ENCODE results near the gene C10orf105.

Gene C10orf105

DNA sequence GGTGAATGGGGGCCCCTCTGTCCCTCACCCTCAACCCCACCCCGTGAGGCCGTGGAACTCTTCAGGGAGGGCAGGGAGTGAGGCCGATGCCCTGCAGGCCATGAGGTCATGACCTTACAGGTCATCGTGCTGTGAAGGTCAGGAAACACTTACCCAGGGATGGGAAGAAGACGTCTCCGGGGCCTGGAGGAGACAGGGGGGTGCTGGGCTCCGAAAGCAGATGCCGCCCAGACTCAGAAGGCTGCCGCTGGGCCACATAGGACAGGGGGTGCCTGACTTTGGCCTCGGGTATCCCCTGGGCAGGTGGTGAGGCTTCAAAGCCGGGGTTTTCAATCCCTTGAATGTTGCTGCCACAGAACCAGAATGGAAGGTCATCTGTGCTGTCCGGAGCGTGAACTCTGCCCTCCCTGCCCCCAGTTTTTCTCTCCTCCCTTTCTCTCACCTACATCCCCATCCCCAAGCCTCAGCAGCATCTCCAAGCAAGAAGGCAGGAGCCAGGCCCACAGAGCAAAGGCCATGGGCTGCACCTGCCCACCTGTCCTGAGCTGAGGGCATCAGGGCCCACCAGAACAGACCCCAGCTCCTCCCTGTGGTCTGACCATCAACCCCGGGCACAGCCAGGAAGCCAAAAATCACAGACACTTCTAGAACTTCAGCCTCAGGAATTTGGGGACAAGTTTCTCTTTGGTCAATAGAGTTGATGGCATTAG is 32.1 kb upstream of the C10orf105 start:
- no peak for DNase-seq

DNA sequence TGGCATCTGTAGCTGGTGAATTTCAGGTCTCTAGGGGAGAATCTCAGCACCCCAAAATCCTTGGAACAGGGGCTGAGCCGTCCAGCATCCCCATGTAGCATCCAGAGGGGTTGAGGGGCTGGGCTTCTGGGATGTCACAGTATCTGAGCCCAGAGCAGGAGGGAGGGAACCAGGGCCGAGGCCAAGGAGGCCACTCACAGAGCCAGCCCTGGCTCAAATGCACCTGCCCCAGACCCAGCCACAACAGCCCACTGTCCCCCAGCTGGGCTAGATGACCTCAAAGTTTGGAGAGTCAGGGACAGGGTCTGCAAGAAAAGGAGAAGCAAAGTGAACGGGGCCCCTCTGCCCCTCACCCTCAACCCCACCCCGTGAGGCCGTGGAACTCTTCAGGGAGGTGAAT is 31.4 kb upstream of the C10orf105 start:
- DNase-seq: no peak

DNA sequence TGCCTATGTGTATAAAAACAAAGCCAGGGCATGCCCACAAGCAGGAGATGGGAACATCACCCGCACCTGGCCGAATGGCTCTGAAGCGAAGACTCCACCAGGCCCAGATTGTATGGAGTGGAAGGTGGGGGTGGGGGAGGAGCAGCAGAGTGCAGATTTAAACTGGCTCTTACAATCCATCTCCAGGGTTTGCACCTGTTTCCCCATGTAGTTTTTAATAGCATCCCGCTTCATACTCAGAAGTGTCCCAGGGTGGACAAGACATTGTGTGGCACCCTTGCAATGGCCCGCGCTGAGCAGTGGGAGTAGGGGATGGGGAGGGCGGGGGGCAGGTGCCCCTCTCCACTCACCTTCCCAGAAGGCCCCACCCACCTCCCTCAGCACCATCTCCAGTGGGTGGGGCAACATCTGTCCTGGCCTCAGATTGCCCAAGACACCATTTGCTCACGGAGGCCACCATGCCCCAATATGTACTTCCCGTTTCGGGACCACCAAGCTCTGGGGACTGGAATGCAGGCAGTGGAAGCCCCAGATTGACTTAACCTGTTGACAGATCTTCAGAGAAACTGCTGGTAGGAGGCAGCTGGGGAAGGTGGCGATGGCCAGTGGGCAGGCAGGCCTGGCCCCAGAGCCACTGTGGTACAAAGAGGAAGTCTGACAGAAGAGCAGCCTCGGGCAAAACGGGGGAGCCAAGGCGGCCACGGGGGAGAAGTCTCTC is 30.7 kb upstream of the C10orf105 start:
- DNase-seq: no peak

DNA sequence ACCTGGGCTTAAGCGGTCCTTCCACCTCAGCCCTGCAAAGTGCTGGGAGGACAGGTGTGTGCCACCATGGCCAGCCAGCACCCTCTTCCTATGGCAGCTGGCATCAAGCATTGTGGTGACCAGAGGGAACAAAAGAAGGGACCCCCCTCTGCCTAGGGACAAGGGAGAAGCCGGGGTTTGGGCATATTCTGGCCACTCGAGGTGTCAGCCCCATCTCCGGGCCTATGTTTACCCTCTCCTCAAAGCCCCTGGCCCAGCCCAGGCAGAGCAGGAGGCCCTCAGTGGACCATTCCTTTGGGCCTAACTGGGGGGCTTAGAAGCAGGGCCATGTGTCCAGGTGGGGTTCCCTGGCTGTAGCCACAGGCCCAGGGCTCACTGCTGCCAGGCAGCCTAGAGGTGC is 29.8 kb upstream of the C10orf105 start:
- no peak for DNase-seq

DNA sequence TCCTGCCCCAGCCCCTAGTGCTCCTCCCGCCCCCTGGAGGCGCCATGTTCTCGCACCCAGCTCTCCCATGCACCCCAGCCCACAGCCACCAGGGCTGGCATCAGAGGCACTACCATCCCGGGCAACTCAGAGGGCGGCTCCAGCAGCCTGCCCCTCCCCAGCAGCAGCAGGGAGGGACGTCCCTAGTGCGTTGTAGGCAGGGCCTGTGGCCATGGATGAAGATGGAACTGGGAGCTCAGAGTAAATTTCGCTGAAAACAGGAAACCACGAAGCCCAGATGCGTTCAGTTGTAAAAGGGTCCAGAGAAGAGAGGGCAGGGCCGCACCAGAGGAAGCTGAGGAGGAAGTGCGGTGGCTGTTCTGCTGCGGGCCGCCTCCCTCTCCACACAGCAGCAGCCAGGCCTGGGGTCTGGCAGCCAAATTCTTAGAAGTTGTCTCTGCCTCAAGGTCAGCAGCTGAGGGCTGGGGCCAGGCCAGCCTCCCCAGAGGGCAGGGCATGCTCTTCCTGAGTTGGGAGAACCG is 29.2 kb upstream of the C10orf105 start:
- no peak for DNase-seq

DNA sequence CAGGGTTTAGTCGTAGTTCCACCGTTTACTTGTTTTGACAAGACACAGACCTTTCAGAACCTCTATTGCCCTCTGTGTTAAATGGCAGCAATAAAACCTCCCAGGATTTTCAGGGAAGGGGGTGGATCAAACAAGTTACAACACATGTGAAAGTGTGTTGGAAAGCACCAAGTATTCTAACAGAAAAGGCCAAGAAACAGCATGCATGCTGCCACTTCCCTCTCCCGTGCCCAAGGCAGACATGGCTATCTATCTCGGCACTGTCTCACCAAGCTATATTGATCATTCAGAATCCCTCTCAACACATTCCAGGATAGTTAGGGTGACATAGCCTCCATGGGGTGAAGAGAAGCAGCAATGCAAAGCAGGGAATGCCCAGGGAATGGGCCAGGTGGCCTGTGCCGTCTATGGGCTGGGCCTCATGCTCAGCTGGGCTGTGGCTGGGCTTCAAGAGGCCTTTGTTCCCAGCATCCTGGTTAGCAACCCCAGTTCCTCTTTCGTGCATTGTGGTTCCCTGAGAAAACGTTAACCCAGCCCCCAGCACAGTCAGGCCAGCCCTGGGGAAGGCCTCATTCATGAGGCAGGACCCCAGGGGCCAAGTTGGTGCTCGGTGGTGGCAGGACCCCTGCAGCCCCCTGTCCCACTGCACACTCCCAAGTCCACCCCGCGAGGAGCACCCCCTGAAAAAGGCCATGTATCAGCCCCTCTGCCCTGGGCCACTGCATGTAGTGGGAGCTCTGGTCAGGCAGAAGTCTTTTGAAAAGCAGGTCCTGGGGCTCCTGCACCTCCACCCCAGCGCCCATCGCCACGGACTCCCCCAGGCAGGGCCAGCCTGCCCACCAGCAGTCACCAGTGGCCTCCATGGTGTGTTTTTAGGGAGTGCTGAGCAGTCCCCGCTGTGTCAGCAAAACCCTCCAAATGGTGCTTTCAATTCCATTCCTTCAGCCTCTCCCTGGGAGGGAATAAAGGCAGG is 28.3 kb upstream of the C10orf105 start:
- no peak for DNase-seq

DNA sequence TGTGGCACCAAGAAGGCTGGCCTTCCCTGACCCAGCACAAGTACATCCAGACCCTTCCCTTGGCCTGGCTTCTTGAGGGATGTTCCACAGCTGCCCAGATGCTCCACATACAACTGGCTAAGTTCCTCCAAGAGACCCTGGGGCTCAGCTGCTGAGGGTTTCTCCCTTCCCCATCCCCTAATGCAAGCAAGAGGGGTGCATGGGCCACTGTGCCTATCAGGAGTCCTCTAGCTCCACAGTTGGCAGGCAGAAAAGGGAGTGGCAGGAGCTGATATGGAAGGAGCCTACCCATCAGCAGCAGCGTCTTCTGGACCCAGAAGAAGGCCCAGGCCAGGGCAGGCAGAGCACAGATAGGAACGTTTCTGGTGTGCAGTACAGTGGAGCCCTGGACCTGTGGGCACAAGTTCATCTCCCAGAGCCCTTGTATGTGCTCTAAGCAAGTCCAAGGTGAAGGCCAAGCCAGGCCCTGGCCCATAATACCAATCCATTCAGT is 27.5 kb upstream of the C10orf105 start:
- no peak for DNase-seq

DNA sequence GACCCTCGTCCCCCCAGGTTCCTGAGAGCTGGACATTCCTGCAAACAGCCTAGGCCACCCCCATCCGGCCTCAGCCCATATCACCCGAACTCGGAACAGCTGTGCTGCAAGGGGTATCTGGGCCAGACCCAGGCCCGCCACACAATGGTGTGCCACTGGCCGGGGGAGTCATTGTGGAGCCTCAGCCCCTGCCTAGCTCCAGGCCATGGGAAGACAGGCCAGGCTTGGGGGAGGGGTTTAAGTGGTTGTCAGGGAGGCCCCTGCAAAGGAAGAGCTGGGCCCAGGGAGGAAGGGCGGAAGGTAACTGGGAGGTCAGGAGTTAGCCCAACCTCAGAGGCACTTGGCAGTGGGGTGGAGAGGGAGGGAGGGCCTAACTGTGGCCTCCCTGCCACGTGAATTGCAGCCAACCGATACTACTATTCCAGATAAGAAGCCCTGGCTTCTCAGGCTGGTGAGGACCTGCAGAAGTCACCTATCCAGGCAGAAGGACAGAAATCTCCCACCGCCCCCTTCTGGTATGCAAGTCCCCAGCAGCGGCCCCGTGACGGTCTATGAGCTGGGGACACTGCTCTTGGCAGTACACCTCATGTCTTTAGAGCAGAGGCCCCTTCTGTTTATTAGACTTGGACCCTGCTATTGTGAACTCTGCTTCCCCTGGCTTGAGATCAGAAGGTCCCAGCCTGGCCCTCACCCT is 26.9 kb upstream of the C10orf105 start:
- no peak for DNase-seq

DNA sequence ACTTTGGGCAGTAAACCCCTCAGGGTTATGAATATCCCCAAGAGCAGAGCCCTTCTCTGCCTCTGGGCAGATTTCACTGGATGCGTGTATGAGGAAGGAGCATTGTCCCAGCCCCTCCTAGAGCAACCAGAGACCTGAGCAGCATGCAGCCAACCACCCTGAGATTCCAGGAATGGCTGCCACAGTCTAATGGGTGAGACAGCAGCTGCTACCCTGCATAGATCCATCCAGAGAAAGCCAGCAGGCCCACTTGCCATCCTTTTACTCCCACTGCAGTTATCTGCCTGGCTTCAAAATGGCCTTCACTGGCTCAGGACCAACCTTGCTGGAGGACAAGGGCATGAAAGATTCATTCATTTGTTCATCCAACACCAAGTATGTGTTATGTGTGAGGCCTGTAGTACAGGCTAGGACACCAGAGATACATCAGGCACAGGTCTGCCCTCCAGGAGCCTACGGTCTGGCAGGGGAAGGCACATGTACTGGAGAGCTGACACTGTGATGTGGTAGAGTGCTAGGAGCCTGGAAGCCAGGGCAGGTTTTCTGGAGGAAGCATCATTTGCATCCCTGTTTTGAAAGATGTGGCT is 26.2 kb upstream of the C10orf105 start:
- DNase-seq: no peak

DNA sequence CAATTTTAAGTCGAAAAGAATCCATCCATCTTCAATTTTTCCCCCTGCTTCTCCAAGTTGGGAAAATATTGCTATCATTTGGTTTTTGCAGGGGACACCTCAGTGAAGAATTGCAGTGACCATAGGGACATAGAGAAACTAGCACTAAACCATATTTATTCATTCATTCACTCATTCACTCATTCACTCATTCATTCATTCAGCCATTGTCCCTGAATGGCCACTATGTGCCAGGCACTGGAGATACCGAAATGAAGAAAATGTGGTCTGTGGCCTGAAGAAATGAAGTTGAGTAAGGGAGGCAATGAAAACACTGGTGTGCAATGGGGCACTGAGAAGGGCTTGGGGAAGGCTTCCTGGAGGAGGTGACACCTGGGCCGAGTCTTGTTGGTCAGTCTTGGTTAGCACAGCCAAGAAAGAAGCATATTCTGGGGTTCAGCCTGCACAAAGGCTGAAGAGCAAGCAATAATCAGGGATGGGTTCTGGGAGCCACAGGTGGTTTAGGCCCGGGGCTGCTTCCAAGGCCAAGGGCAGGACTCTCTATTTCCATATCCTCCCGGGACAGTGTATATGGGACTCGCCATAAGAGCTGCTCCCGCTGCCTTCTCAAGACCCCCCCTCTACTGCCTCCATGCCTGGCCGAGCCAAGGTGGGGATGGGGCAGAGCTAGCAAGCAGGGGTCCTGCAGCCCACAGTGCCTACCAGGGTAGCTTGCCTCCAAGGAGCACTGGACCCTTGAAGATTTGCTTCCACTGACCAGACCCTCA is 25.5 kb upstream of the C10orf105 start:
- no peak for DNase-seq

DNA sequence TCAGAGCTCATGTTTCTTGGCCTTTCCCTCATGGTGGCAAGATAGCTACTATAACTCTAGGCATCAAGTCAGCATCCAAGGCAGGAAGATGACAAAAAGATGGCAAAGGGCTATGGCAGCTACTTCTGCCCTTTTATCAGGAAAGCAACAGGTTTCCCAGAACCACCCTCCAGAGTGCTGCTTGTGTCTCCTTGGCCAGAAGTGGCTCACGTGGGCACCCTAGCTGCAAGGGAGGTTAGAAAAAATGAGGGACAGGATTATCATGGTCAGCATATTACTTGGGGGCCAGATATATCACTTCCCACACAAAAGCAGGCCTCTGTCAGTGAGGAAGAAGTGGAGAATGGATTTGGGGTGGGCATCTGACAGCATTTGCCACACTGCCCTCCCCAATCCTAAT is 24.3 kb upstream of the C10orf105 start:
- DNase-seq: no peak

DNA sequence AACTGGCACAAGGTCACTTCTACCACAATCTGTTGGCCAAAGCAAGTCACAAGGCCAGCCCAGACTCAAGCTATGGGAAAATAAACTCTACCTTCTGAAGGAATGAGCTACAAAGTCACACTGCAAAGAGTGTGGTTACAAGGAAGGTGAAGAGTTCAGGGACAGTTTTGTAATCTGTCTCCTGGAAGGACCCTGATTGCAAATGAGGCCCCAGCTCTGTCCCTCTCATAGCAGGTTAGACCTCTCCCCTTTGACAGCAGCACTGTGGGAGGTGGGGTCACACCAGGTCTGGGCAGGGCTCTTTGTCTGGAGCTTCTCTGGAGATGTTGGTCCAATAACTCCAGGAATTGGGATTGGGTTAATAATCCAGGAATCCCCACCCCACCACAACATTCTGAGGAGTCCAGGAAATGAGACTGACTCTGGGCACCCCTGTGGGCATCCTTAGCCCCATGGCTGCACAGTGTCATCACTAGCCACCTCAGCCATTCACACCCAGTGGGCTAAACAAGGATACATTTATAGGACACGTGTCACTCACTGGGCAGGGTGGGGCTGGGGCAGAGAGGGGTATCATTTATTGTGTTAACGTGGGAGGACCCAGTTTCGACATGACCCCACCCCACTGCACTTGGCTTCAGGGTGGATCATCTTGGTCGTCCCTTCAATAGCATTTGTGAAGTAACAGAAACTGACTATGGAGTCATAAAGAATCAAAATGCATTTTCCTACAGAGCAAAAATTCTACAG is 23.7 kb upstream of the C10orf105 start:
- DNase-seq: no peak

DNA sequence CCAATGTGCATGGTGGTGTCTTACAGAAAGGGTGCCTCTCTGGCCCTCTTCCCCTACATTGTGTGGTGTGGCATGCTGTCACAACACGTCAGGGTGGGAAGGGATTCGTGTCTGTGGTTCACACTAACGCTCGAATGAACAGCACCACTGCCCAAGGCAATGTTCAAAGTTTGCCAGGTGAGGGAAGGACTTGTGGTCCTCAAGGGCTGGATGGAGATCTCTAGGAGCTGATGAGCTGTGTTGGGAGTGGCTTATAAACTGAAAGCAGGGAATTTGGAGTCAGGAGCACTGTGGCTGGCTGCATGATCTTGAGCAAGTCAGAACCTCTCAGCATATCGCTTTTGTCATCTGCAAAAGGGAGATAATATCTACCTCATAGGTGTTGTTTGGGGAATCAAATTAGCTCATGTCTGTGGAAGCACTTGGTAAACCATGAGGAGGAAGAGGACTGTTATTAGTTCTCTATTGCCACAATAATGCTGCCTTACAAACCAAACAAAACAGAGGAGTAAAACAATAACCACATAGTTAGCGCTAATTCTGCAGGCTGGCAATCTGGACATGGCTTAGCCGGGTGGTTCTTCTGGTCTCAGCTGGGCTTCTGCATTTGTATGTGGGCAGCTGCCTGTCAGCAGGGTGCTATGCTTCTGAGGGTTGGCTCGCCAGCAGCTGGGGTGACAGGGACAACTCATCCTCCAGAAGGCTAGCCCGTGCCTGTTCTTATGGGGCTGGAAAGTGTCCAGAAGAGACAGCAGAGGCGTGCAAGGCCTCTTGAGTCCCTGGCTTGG is 22.9 kb upstream of the C10orf105 start:
- no peak for DNase-seq

DNA sequence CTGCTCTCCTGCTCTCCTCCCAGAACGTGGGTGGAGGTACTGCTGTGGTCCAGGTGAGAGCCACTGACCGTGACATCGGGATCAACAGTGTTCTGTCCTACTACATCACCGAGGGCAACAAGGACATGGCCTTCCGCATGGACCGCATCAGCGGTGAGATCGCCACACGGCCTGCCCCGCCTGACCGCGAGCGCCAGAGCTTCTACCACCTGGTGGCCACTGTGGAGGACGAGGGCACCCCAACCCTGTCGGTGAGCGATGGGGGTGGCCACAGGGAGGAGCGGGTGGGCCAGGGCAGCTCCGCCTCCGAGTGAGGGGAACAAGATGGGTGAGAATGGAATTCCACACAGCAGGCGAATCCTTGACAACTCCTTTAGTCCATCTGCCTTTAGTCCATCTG is 22.1 kb upstream of the C10orf105 start:
- no peak for DNase-seq

DNA sequence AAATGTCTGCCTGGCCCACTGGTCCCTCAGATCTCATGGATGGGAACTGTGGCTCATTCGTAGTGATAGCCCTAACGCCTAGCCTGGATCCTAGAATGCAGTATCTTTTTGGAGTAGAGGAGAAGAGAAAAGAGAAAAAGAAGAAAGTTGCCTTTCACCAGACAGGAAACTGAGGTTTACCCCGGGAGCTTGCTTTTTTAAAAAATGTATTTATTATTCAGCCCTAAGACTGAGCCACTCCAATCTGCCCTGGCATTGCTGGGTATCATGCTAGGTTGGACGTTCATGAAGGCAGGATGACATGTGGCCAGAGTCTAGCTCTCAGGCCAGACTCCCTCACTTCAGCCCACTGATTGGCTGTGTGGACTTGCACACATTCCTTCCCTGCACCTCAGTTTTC is 21.5 kb upstream of the C10orf105 start:
- no peak for DNase-seq

DNA sequence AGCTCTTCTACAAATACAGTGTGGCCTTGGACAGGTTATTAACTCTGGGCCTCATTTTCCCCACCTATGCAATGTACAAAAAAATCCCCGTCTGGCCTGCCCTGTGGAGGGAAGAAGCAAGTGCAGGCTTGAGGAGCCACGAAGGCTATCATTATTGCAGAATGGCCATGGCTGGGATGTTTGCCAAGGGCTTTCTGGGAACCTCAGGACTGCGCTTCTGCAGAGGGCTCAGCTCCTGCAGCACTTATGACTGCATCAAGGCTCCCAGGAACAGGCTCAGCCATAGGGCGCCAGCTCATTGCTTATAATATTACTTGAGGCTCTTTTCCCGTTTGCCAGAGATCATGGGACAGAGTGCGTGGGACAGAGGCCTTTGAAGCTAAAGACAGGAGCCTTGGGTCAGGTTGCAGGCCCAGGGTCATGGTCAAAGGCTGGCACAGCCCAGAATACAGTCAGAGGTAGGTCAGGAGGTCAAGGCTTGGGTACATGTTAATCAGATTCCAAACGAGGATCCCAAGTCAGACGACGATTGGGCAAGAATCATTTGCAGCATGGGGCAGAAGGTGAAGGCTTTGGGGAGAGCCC is 20.6 kb upstream of the C10orf105 start:
- DNase-seq: peak; percentile 25

DNA sequence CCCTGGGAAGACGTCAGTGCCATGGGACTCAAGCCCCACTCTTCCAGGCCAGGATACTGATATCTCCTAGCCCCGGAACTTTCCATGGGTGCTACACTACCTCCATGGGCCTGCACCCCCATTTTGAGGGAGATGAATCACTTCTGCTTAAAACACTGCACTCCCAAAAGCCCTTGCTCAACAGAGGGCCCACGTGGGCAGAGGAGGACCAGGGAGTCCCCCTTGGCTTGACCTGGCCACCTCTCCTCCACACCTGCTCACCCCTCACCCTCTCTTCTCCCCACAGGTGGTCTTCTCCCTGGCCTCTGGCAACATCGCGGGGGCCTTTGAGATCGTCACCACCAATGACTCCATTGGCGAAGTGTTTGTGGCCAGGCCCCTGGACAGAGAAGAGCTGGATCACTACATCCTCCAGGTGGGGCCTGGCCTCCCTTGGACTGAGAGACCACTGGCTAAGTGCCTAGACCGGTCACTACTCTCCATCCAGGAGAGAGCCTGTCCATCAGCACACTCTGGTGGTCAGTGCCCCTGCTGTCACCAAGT is 19.9 kb upstream of the C10orf105 start:
- DNase-seq: no peak

DNA sequence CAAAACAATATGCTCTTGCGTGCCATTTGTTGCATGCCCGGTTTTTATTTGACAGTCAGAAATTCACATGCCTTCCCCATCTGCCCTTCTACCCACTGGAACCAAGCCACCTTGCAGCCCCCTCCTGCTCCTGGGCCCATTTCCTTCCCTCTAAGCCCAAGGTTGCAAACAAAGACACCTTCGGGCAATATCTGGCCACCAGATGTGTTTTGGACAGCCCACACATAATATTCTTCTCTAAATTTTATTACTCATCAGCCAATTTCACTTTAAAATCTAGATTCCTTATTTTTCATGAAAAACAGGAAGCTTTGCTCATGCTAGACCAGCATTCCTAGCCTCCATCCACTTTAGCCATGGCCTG is 18.2 kb upstream of the C10orf105 start:
- peak; percentile 57 for DNase-seq

Measured in fibroblast of skin of abdomen (primary cell).